Testis (tissue), 2 donors: ENCODE measurements around the gene BID.

Experiments
- CTCF ChIP-seq, 3 experiments: fragments of 450-650 bp in 2 of 3; fragments of 200-600 bp in 1 of 3; sonication (generic) in 1 of 3; IDR thresholded peaks; one replicate each; pipeline ENCODE4 v1.5.1; 2016 to 2019; ENCODE audit warnings: antibody characterized with exemption in 3 of 3, mild to moderate bottlenecking in 2 of 3, moderate library complexity in 1 of 3
- POLR2A ChIP-seq: fragments of 450-650 bp; IDR thresholded peaks from one replicate; pipeline ENCODE4 v1.6.1; 2017; ENCODE audit warnings: antibody characterized with exemption, mild to moderate bottlenecking, moderate library complexity

GRCh38 chr22:17705951-17706900 lies 68.0 kb downstream of the BID start:
- TF ChIP-seq CTCF (IDR thresholded peaks at IDR 0.05), result no peak
- TF ChIP-seq POLR2A, result no peak
